HepG2 (cell line): ENCODE data around the gene KRT17. TPM values are rescaled to one million over a fixed set of nuclear protein-coding genes. Genes with fewer than 3 reads are reported as not detected.
"Not testable (repeated sequence)": the region's sequence is repeated elsewhere in the genome, so short reads cannot be mapped to it uniquely, and the experiment has no call there.

Source experiments
- ATAC-seq: fragments of 200-7000 bp; cut with Tn5 transposase; 3 replicates; pipeline ENCODE4 v1.9.1; 2020; ENCODE audit warnings: mild to moderate bottlenecking, moderate library complexity
- BruUV-seq: library from RNA; stranded (reverse); fragments of 400-500 nt; replicated peaks from 2 replicates; lab custom pipeline; 2021; lab: Mats Ljungman, UMichigan
- CTCF ChIA-PET: fragments of 300-600 bp; formaldehyde crosslinking; extraction: SDS; loops from one replicate; lab custom pipeline; 2021; ENCODE audit warnings: low total read pairs, inconsistent platforms, low intra/inter-chr PET ratio; lab: Yijun Ruan, JAX
- POLR2A ChIA-PET: fragments of 350-600 bp; sonication (Branson Sonifier 250); formaldehyde crosslinking; loops from one replicate; lab custom pipeline; 2020; ENCODE audit warnings: antibody characterized with exemption, inconsistent platforms; lab: Yijun Ruan, JAX
- DNase-seq: peaks from one replicate; pipeline ENCODE4 v3.0.0-alpha.2; 2015; ENCODE audit warnings: low spot score
- FAIRE-seq: peaks from 3 replicates; lab custom pipeline; 2011; peaks lifted over from hg19 to GRCh38; lab: Jason Lieb, UNC
- H2AFZ ChIP-seq: one replicate; pipeline ENCODE4 v1.6.1; 2011; ENCODE audit warnings: low read length, inconsistent platforms
- H3K27ac ChIP-seq: fragments of 300-600 bp; 3 replicates; pipeline ENCODE4 v1.8.0; 2011; ENCODE audit warnings: mixed run types, mild to moderate bottlenecking, mixed read lengths, low read length, inconsistent platforms; ENCODE audit not compliant: insufficient read depth; ENCODE audit errors: extremely low read length
- H3K27me3 ChIP-seq, 2 experiments: fragments of 200-600 bp in 1 of 2; 2 replicates in 1 of 2; 3 replicates in 1 of 2; pipeline versions ENCODE4 v1.6.0 to v1.8.0; 2011; ENCODE audit warnings: low read length in 2 of 2, mild to moderate bottlenecking in 2 of 2, moderate library complexity in 2 of 2, inconsistent platforms in 1 of 2; ENCODE audit not compliant: insufficient read depth in 2 of 2, control insufficient read depth in 1 of 2
- H3K36me3 ChIP-seq, 2 experiments: fragments of 200-600 bp in 1 of 2; replicated peaks in 1 of 2; 2 replicates in 1 of 2; 3 replicates in 1 of 2; pipeline versions ENCODE4 v1.5.1 to v1.8.0; 2011; ENCODE audit warnings: low read length in 2 of 2, inconsistent platforms in 1 of 2; ENCODE audit not compliant: insufficient read depth in 2 of 2, control insufficient read depth in 1 of 2
- H3K4me1 ChIP-seq: 2 replicates; pipeline ENCODE4 v1.5.1; 2012; ENCODE audit warnings: low read length, inconsistent platforms; ENCODE audit not compliant: insufficient read depth
- H3K4me2 ChIP-seq: 2 replicates; pipeline ENCODE4 v1.6.0; 2011; ENCODE audit warnings: low read depth, low read length, inconsistent platforms
- H3K4me3 ChIP-seq, 3 experiments: fragments of 200-600 bp in 1 of 3; sonication (generic), shearing (Covaris generic) in 1 of 3; replicated peaks in 1 of 3; 2 replicates each; pipeline ENCODE4 v1.5.1; 2011 to 2016; ENCODE audit warnings: low read length in 3 of 3, inconsistent platforms in 2 of 3, low read depth in 2 of 3, mild to moderate bottlenecking in 2 of 3, control low read depth in 1 of 3, mixed read lengths in 1 of 3; ENCODE audit not compliant: insufficient read depth in 1 of 3
- H3K79me2 ChIP-seq: one replicate; pipeline ENCODE4 v1.6.1; 2011; ENCODE audit warnings: low read length, inconsistent platforms; ENCODE audit not compliant: insufficient read depth
- H3K9ac ChIP-seq: 2 replicates; pipeline ENCODE4 v1.6.0; 2011; ENCODE audit warnings: mild to moderate bottlenecking, low read depth, low read length, inconsistent platforms; ENCODE audit not compliant: insufficient read depth
- H3K9me3 ChIP-seq: 2 replicates; pipeline ENCODE4 v1.5.1; 2012; ENCODE audit warnings: mild to moderate bottlenecking, low read length
- H4K20me1 ChIP-seq: 2 replicates; pipeline ENCODE4 v1.6.0; 2011; ENCODE audit warnings: inconsistent platforms, mild to moderate bottlenecking, low read length, moderate library complexity; ENCODE audit not compliant: insufficient read depth
- ATF6 ChIP-seq: sonication (generic); formaldehyde crosslinking; conservative IDR thresholded peaks from 2 replicates; pipeline ENCODE4 v1.4.0; 2020; ENCODE audit warnings: missing genetic modification reagents
- HOXA7 ChIP-seq: sonication (generic); formaldehyde crosslinking; IDR thresholded peaks from 2 replicates; pipeline ENCODE4 v1.8.1; 2022; ENCODE audit warnings: mild to moderate bottlenecking, missing genetic modification reagents, moderate library complexity
- LCORL ChIP-seq, 2 experiments: fragments of 450-650 bp in 1 of 2; sonication (generic) in 1 of 2; formaldehyde crosslinking in 1 of 2; IDR thresholded peaks; 2 replicates each; pipeline versions ENCODE4 v1.5.0 to v1.6.1; 2017 to 2020; ENCODE audit warnings: antibody characterized with exemption in 1 of 2, missing genetic modification reagents in 1 of 2
- RFX5 ChIP-seq: IDR thresholded peaks from 2 replicates; pipeline ENCODE4 v1.6.1; 2011; ENCODE audit warnings: low read depth, low read length, improper control_type of control experiment
- SP140L ChIP-seq: sonication (generic); formaldehyde crosslinking; IDR thresholded peaks from 2 replicates; pipeline ENCODE4 v1.4.0; 2020; ENCODE audit warnings: missing genetic modification reagents, borderline replicate concordance
- SSRP1 ChIP-seq: IDR thresholded peaks from 2 replicates; pipeline ENCODE4 v1.6.1; 2016; ENCODE audit warnings: control low read depth
- ZNF205 ChIP-seq: IDR thresholded peaks from 2 replicates; pipeline ENCODE4 v1.6.1; 2018; ENCODE audit warnings: missing biosample characterization, missing genetic modification reagents
- ZNF512B ChIP-seq: sonication (generic); formaldehyde crosslinking; IDR thresholded peaks from 2 replicates; pipeline ENCODE4 v1.5.1; 2020; ENCODE audit warnings: missing genetic modification reagents, mild to moderate bottlenecking, borderline replicate concordance
- ZNF781 ChIP-seq: sonication (generic); formaldehyde crosslinking; IDR thresholded peaks from 2 replicates; pipeline ENCODE4 v1.5.1; 2020; ENCODE audit warnings: borderline replicate concordance, mild to moderate bottlenecking, missing genetic modification reagents; ENCODE audit errors: not compliant biosample characterization
- WGBS: methylation state at CpG from one replicate; pipeline ENCODE4 v1.1.6; 2017; ENCODE audit warnings: low lambda C conversion rate; 5-methylcytosine and 5-hydroxymethylcytosine counted together
- in situ Hi-C: cut with HindIII; loops from 2 replicates; pipeline ENCODE4 v1.10.0; 2017; ENCODE audit warnings: low pct_unique_long_range_greater_than_20kb; ENCODE audit not compliant: extremely low pct_ligation_motif_present
- intact Hi-C: fragments of 100-400 bp; cut with micrococcal nuclease; formaldehyde crosslinking; loops from one replicate; pipeline ENCODE4 v1.10.0; 2022; ENCODE audit not compliant: unreplicated experiment
- polyA plus RNA-seq, 8 experiments: library from polyadenylated mRNA; depleted of rRNA in 3 of 8; stranded (reverse) in 7 of 8; unstranded in 1 of 8; fragments of >200 nt; fragmentation: Illumina TruSeq in 4 of 8; extraction: Trizol in 4 of 8; gene quantifications; 2 replicates each; pipeline versions ENCODE4 v1.2.1 to v1.2.3, GENCODE V29; 2011 to 2016; ENCODE audit warnings: low read depth in 4 of 8, missing spikeins in 1 of 8, mixed read lengths in 1 of 8; ENCODE audit not compliant: insufficient read depth in 1 of 8
- total RNA-seq, 5 experiments: library from RNA; depleted of rRNA; stranded (reverse); fragments of >200 nt; fragmentation: Illumina TruSeq; extraction: Trizol; gene quantifications; 2 replicates each; pipeline ENCODE4 v1.2.3, GENCODE V29; 2016; ENCODE audit warnings: low read depth in 1 of 5

Gene KRT17
- total and polyA plus RNA-seq, 2 of the 13 experiments (the other 11 are each of a cell fraction or from before 2014, with no cell fraction given) = 0.38 to 0.82 TPM

- H3K36me3 ChIP-seq, DNase-seq, H3K4me1 ChIP-seq, intact Hi-C loops, ATAC-seq, H3K27ac ChIP-seq, H3K4me2 ChIP-seq, in situ Hi-C loops, H2AFZ ChIP-seq, H3K79me2 ChIP-seq, H3K9ac ChIP-seq, H4K20me1 ChIP-seq, H3K9me3 ChIP-seq, FAIRE-seq, H3K4me3 ChIP-seq, BruUV-seq, CTCF ChIA-PET, POLR2A ChIA-PET: not testable (repeated sequence)
- WGBS = 24% methylated on average over 12 of the region's 17 CpGs
- peaks cover 9 to 47% of the 10 kb centered on the region in 2 experiments; a peak in 4 of 5 replicates for H3K27me3 ChIP-seq
Measured at GRCh38 chr17:41626028-41626913, 1.9 kb upstream of the KRT17 start.

GRCh38 chr17:41625602-41626001 is 1.2 kb upstream of the KRT17 start:
- in situ Hi-C loops (no loop called here), intact Hi-C loops (no loop called here)
- ChIA-PET CTCF (no interaction called here), POLR2A (no interaction called here)
- H3K4me2 ChIP-seq = no peak overlapping the region
- ATAC-seq (no peak), FAIRE-seq (no peak), DNase-seq (no peak)
- H3K27me3 ChIP-seq = peaks cover 9 to 47% of the 10 kb centered on the region in 2 experiments; a peak in 4 of 5 replicates
- H2AFZ ChIP-seq = no peak overlapping the region
- BruUV-seq = no TSS peak
- H4K20me1 ChIP-seq = no peaks in the 10 kb centered on the region
- H3K9ac ChIP-seq = no peak overlapping the region
- H3K4me3 ChIP-seq = no peak overlapping the region
- 31% methylated on average over 14 of the region's 16 CpGs for WGBS
- TF ChIP-seq ZNF781 = no peak
- TF ChIP-seq SSRP1 (CRISPR knock-in tag) = no peak
- TF ChIP-seq ATF6 = no peak
- TF ChIP-seq RFX5 = no peak
- TF ChIP-seq LCORL (IDR thresholded peaks at IDR 0.05) = no peak
- no peak for TF ChIP-seq LCORL (CRISPR knock-in tag; IDR thresholded peaks at IDR 0.05)
- TF ChIP-seq HOXA7 (CRISPR knock-in tag) = no peak
- no peak for TF ChIP-seq ZNF205
- no peak for TF ChIP-seq SP140L
- no peak for TF ChIP-seq ZNF512B (CRISPR knock-in tag)
- H3K4me1 ChIP-seq = no peaks in the 10 kb centered on the region; the same call in 1 of the 2 replicates
- no peak overlapping the region for H3K27ac ChIP-seq
- no peaks in the 10 kb centered on the region for H3K36me3 ChIP-seq
- H3K79me2 ChIP-seq = no peaks in the 10 kb centered on the region
- H3K9me3 ChIP-seq = no peaks in the 10 kb centered on the region
